HCT116 (cell line): Measurements from ENCODE around the gene ARL15. TPM values are rescaled to one million over a fixed set of nuclear protein-coding genes. Genes with fewer than 3 reads are reported as not detected.

ENCODE experiments used
- ATAC-seq: fragments of 200-7000 bp; cut with Tn5 transposase; 2 replicates; pipeline ENCODE4 v1.9.1; 2020; ENCODE audit warnings: mild to moderate bottlenecking, moderate library complexity
- BruUV-seq: library from RNA; stranded (reverse); fragments of 400-500 nt; replicated peaks from 2 replicates; lab custom pipeline; 2021; lab: Mats Ljungman, UMichigan
- CTCF ChIA-PET: fragments of 300-600 bp; sonication (Branson Sonifier 250); formaldehyde crosslinking; loops from one replicate; lab custom pipeline; 2021; ENCODE audit warnings: antibody characterized with exemption; lab: Charles Lee
- POLR2A ChIA-PET: fragments of 300-600, 350-600 bp; sonication (Branson Sonifier 250); formaldehyde crosslinking; loops from one replicate; lab custom pipeline; 2021; ENCODE audit warnings: antibody characterized with exemption; lab: Charles Lee
- RAD21 ChIA-PET, 2 experiments: fragments of 300-600 bp; sonication (Branson Sonifier 250); formaldehyde crosslinking; loops; one replicate each; lab custom pipeline; 2023; ENCODE audit warnings: low total read pairs in 2 of 2; ENCODE audit not compliant: uncharacterized antibody in 2 of 2, unreplicated experiment in 2 of 2, low non-redundant PET in 1 of 2; lab: Charles Lee
- DNase-seq: peaks from one replicate; pipeline ENCODE4 v3.0.0-alpha.2; 2010; ENCODE audit warnings: low read depth, low spot score
- H2AFZ ChIP-seq: fragments of 200-600 bp; shearing (Covaris generic), sonication (generic); 2 replicates; pipeline ENCODE4 v1.6.1; 2017; ENCODE audit warnings: low read depth, mixed run types, mixed read lengths, antibody characterized with exemption, low read length; ENCODE audit not compliant: poor library complexity, severe bottlenecking
- H3K27ac ChIP-seq: 2 replicates; pipeline ENCODE4 v1.5.1; 2012; ENCODE audit warnings: low read depth, low read length
- H3K27me3 ChIP-seq: fragments of 200-600 bp; sonication (generic); 2 replicates; pipeline ENCODE4 v1.6.1; 2016; ENCODE audit warnings: mixed run types, low read length, mixed read lengths; ENCODE audit not compliant: insufficient read depth
- H3K36me3 ChIP-seq, 2 experiments: fragments of 200-500 bp in 1 of 2; fragments of 200-600 bp in 1 of 2; sonication (Bioruptor generic) in 1 of 2; sonication (generic) in 1 of 2; 2 replicates each; pipeline versions ENCODE4 v1.5.1 to v1.6.1; 2014 to 2016; ENCODE audit warnings: low read length in 2 of 2, inconsistent platforms in 1 of 2, mixed read lengths in 1 of 2, mixed run types in 1 of 2; ENCODE audit not compliant: insufficient read depth in 2 of 2, control insufficient read depth in 1 of 2
- H3K4me1 ChIP-seq, 2 experiments: fragments of 200-600 bp in 1 of 2; sonication (generic) in 1 of 2; 2 replicates each; pipeline versions ENCODE4 v1.5.1 to v1.6.1; 2012 to 2017; ENCODE audit warnings: low read length in 2 of 2, inconsistent platforms in 1 of 2, mild to moderate bottlenecking in 1 of 2, mixed read lengths in 1 of 2, mixed run types in 1 of 2, moderate library complexity in 1 of 2; ENCODE audit not compliant: insufficient read depth in 2 of 2, control insufficient read depth in 1 of 2
- H3K4me2 ChIP-seq: fragments of 200-600 bp; sonication (generic); 2 replicates; pipeline ENCODE4 v1.6.1; 2017; ENCODE audit warnings: mixed run types, low read length, mixed read lengths
- H3K4me3 ChIP-seq, 2 experiments: fragments of 200-600 bp in 1 of 2; sonication (generic) in 1 of 2; replicated peaks in 1 of 2; 2 replicates each; pipeline ENCODE4 v1.5.1; 2011 to 2016; ENCODE audit warnings: low read length in 2 of 2, control low read depth in 1 of 2, low read depth in 1 of 2, mild to moderate bottlenecking in 1 of 2, mixed read lengths in 1 of 2, mixed run types in 1 of 2
- H3K79me2 ChIP-seq: fragments of 200-600 bp; sonication (generic); 2 replicates; pipeline ENCODE4 v1.6.1; 2017; ENCODE audit warnings: mild to moderate bottlenecking, mixed run types, low read length, moderate library complexity, mixed read lengths; ENCODE audit not compliant: insufficient read depth
- H3K9ac ChIP-seq: fragments of 200-600 bp; sonication (generic); 2 replicates; pipeline ENCODE4 v1.6.1; 2016; ENCODE audit warnings: low read length, mixed read lengths
- H3K9me2 ChIP-seq: fragments of 200-600 bp; sonication (generic), shearing (Covaris generic); 2 replicates; pipeline ENCODE4 v1.6.1; 2017; ENCODE audit warnings: mixed run types, mild to moderate bottlenecking, moderate library complexity; ENCODE audit not compliant: insufficient read depth
- H3K9me3 ChIP-seq, 2 experiments: fragments of 200-500 bp in 1 of 2; fragments of 200-600 bp in 1 of 2; sonication (Bioruptor generic) in 1 of 2; sonication (generic) in 1 of 2; 2 replicates each; pipeline ENCODE4 v1.6.1; 2014 to 2017; ENCODE audit warnings: low read length in 2 of 2, mixed read lengths in 2 of 2, inconsistent platforms in 1 of 2, low read depth in 1 of 2, mild to moderate bottlenecking in 1 of 2, mixed run types in 1 of 2, moderate library complexity in 1 of 2; ENCODE audit not compliant: control insufficient read depth in 1 of 2, insufficient read depth in 1 of 2
- H4K20me1 ChIP-seq: fragments of 200-600 bp; sonication (generic), shearing (Covaris generic); 2 replicates; pipeline ENCODE4 v1.6.1; 2017; ENCODE audit warnings: mixed run types, mild to moderate bottlenecking, moderate library complexity; ENCODE audit not compliant: insufficient read depth
- EGR1 ChIP-seq: IDR thresholded peaks from 2 replicates; pipeline ENCODE4 v1.6.1; 2012; ENCODE audit warnings: low read depth
- EZH2 ChIP-seq: fragments of 200-600 bp; sonication (generic); IDR thresholded peaks from 2 replicates; pipeline ENCODE4 v1.6.1; 2017; ENCODE audit warnings: antibody characterized with exemption, mixed run types
- EZH2phosphoT487 ChIP-seq: fragments of 200-600 bp; IDR thresholded peaks from 2 replicates; pipeline ENCODE4 v1.6.1; 2018; ENCODE audit warnings: antibody characterized with exemption, borderline replicate concordance
- YY1 ChIP-seq: IDR thresholded peaks from 2 replicates; pipeline ENCODE4 v1.6.1; 2011; ENCODE audit warnings: low read length, low read depth, moderate library complexity, mild to moderate bottlenecking; ENCODE audit not compliant: insufficient replicate concordance; ENCODE audit errors: extremely low read depth
- ZFX ChIP-seq: fragments of 450-650 bp; IDR thresholded peaks from 2 replicates; pipeline ENCODE4 v1.6.1; 2017
- intact Hi-C: fragments of 100-400 bp; cut with micrococcal nuclease; formaldehyde crosslinking; loops from 2 replicates; pipeline ENCODE4 v1.10.0; 2022
- total RNA-seq: library from RNA; stranded (reverse); gene quantifications from one replicate; pipeline ENCODE4 v1.2.1, GENCODE V29; 2021; ENCODE audit not compliant: unreplicated experiment
- TF ChIP-seq, protein P1 (sequence below): IDR thresholded peaks from 2 replicates; pipeline ENCODE4 v1.6.1; 2012

The ARL15 gene
- total RNA-seq, 1 experiment from 2014 or later: 15.0 TPM

DNA sequence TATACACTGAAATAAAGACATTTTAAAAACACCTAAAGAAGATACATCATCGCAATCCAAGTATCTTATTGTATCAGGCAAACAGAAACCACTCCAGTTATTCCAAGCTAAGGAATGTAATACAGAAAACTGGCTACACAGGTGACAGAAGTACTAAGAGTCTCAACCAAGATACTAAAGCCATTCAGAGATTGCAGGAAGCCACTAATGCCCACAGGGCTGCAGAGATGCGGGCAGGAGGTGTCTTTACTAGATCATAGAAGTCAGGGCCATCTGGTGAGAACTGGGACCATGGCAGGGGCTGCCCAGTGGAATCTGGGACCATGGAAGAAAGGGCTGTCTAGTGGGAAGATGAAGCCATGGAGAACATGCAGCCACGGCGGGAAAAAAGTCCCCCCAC is 384.3 kb downstream of the ARL15 start:
- H3K27ac ChIP-seq: no peak overlapping the region
- H3K9ac ChIP-seq: no peak overlapping the region
- intact Hi-C loops: no loop called here

DNA sequence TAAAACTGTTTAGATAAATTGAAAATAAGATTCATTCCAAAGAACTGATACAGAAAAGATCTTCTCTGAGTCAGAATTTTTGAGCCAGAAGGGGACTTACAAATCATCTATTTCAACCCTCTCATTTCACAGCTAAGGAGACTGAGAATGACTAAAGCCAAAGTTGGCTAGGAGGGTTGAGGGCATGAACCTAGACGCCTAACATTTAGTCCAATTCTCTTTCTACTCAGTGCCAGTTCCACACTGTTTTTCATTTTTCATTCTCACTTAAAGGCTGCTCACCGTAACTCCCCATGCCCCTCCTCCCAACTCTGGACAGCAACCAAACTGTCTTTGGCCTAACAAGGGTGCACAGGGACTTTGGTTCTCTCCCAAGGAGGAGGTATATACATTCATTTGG is 386.0 kb downstream of the ARL15 start:
- Histone ChIP-seq H3K4me3 (no peak overlapping the region), H3K27ac (no peak overlapping the region)
- RAD21 ChIA-PET: no interaction called here
- TF ChIP-seq, protein P1, sequence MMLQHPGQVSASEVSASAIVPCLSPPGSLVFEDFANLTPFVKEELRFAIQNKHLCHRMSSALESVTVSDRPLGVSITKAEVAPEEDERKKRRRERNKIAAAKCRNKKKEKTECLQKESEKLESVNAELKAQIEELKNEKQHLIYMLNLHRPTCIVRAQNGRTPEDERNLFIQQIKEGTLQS: no peak
- TF ChIP-seq, all 23 proteins: peak for 0
- BruUV-seq: no TSS peak
- Histone ChIP-seq H2AFZ (no peak overlapping the region), H3K79me2 (no peaks in the 10 kb centered on the region), H3K4me2 (no peak overlapping the region), H4K20me1 (no peaks in the 10 kb centered on the region), H3K9me3 (no peaks in the 10 kb centered on the region), H3K4me1 (no peaks in the 10 kb centered on the region), H3K27me3 (no peaks in the 10 kb centered on the region), H3K9ac (no peak overlapping the region), H3K36me3 (no peaks in the 10 kb centered on the region), H3K9me2 (no peaks in the 10 kb centered on the region)
- POLR2A ChIA-PET: no interaction called here
- CTCF ChIA-PET: no interaction called here
- intact Hi-C loops: no loop called here
- DNase-seq (no peak), ATAC-seq (no peak)

More for the DNA sequence above, 384.3 kb downstream of the ARL15 start:
- ChIA-PET CTCF (no interaction called here), POLR2A (no interaction called here), RAD21 (no interaction called here)
- Histone ChIP-seq H3K36me3 (no peaks in the 10 kb centered on the region), H2AFZ (no peak overlapping the region), H4K20me1 (no peaks in the 10 kb centered on the region), H3K9me3 (no peaks in the 10 kb centered on the region), H3K9me2 (no peaks in the 10 kb centered on the region), H3K4me1 (no peaks in the 10 kb centered on the region), H3K27me3 (no peaks in the 10 kb centered on the region), H3K79me2 (no peaks in the 10 kb centered on the region), H3K4me3 (no peak overlapping the region), H3K4me2 (no peak overlapping the region)
- no peak for TF ChIP-seq EZH2phosphoT487
- TF ChIP-seq YY1: no peak
- TF ChIP-seq EGR1: no peak
- TF ChIP-seq EZH2: no peak
- TF ChIP-seq ZFX: no peak
- no TSS peak for BruUV-seq
- DNase-seq (no peak), ATAC-seq (no peak)
